ENCODE results near the gene CCDC12. TPM values are rescaled to one million over a fixed set of nuclear protein-coding genes. Genes with fewer than 3 reads are reported as not detected.

The CCDC12 gene
- total RNA-seq, 1 donor from 2014 or later, result 50.5 TPM

- no peak for TF ChIP-seq CTCF (IDR thresholded peaks at IDR 0.05; ENCODE audit: unreplicated experiment)
- DNase-seq (ENCODE audit: low spot score in 2 of 2, unreplicated experiment in 2 of 2), result no peak
- H3K4me3 Mint-ChIP-seq, result no peak overlapping the region
- H3K4me1 Mint-ChIP-seq, result peaks cover 10% of the 10 kb centered on the region
- H3K27me3 Mint-ChIP-seq (ENCODE audit: low read depth), result no peaks in the 10 kb centered on the region
- no peaks in the 10 kb centered on the region for H3K9me3 Mint-ChIP-seq
- peaks cover 3% of the 10 kb centered on the region for H3K36me3 Mint-ChIP-seq
- H3K27ac Mint-ChIP-seq, result no peak overlapping the region
Observed at GRCh38 chr3:47000198-47000815, 23.8 kb upstream of the CCDC12 start.

- DNase-seq (ENCODE audit: low spot score in 2 of 2, unreplicated experiment in 2 of 2), result no peak
- no peak overlapping the region for H3K4me3 Mint-ChIP-seq
- no peaks in the 10 kb centered on the region for H3K9me3 Mint-ChIP-seq
- H3K4me1 Mint-ChIP-seq, result peaks cover 10% of the 10 kb centered on the region
- no peak overlapping the region for H3K27ac Mint-ChIP-seq
- H3K36me3 Mint-ChIP-seq, result peaks cover 2% of the 10 kb centered on the region
- TF ChIP-seq CTCF (IDR thresholded peaks at IDR 0.05; ENCODE audit: unreplicated experiment), result no peak
- H3K27me3 Mint-ChIP-seq (ENCODE audit: low read depth), result no peaks in the 10 kb centered on the region
Observed at GRCh38 chr3:46999516-47000197, 23.1 kb upstream of the CCDC12 start.

GRCh38 chr3:46998852-46999515, 22.4 kb upstream of the CCDC12 start:
- Mint-ChIP-seq H3K4me1 (peaks cover 10% of the 10 kb centered on the region), H3K9me3 (no peaks in the 10 kb centered on the region), H3K27ac (no peak overlapping the region), H3K4me3 (no peak overlapping the region), H3K27me3 (ENCODE audit: low read depth) (no peaks in the 10 kb centered on the region), H3K36me3 (peaks cover 2% of the 10 kb centered on the region)
- no peak for DNase-seq (ENCODE audit: low spot score in 2 of 2, unreplicated experiment in 2 of 2)
- peak; percentile 7 for TF ChIP-seq CTCF (IDR thresholded peaks at IDR 0.05; ENCODE audit: unreplicated experiment)

GRCh38 chr3:46998121-46998851, 21.7 kb upstream of the CCDC12 start:
- H3K4me1 Mint-ChIP-seq, result peaks cover 10% of the 10 kb centered on the region
- H3K4me3 Mint-ChIP-seq, result no peak overlapping the region
- H3K27ac Mint-ChIP-seq, result no peak overlapping the region
- TF ChIP-seq CTCF (IDR thresholded peaks at IDR 0.05; ENCODE audit: unreplicated experiment), result peak; percentile 62
- peaks cover 2% of the 10 kb centered on the region for H3K36me3 Mint-ChIP-seq
- no peaks in the 10 kb centered on the region for H3K27me3 Mint-ChIP-seq (ENCODE audit: low read depth)
- H3K9me3 Mint-ChIP-seq, result no peaks in the 10 kb centered on the region
- peak in 1 of 2 experiments; percentile 76 for DNase-seq (ENCODE audit: low spot score in 2 of 2, unreplicated experiment in 2 of 2)

DNA sequence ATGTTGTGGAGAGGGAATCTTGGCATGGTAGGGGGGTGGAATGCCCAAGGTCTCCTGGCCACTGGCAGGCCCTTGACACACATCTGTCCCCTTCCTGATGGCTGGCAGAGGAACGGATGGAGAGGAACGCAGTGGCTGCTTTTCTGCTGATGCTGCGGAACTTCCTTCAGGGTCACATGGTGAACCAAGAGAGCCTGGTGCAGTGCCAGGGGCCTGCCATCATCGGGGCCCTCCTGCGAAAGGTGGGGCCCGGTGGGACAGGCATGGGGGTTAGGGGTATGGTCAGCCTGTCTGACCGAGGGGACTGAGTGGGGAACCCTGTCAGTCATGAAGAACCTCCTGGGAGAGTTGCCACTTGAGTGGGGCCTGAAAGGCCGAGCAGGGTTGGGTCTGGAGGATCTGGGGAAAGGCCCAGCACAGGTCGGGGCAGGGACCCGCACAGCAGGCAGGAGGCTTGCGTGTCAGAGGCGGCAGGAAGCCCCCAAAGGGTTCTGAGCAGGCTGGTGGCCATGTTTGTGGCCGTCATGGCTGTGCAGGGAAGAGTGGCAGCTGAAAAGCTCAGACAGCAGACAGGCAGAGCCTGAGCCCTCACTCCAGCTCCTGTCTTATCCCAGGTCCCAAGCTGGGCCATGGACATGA, 21.0 kb upstream of the CCDC12 start:
- Mint-ChIP-seq H3K4me1 (peaks cover 10% of the 10 kb centered on the region), H3K36me3 (peaks cover 2% of the 10 kb centered on the region), H3K27me3 (ENCODE audit: low read depth) (no peaks in the 10 kb centered on the region), H3K27ac (no peak overlapping the region), H3K9me3 (no peaks in the 10 kb centered on the region), H3K4me3 (no peak overlapping the region)
- TF ChIP-seq CTCF (IDR thresholded peaks at IDR 0.05; ENCODE audit: unreplicated experiment), result no peak
- no peak for DNase-seq (ENCODE audit: low spot score in 2 of 2, unreplicated experiment in 2 of 2)
